Heart left ventricle (tissue), 13 donors: Measurements from ENCODE around the gene MYCL.

Experiments used
- CTCF ChIP-seq, 12 donors: fragments of 200-600 bp; sonication (generic) in 4 of 12; IDR thresholded peaks; one replicate each; pipeline versions ENCODE4 v1.5.0 to v1.8.0; 2018 to 2022; ENCODE audit warnings: antibody characterized with exemption in 12 of 12, mild to moderate bottlenecking in 5 of 12
- POLR2A ChIP-seq, 2 donors: fragments of 450-650 bp; IDR thresholded peaks; one replicate each; pipeline ENCODE4 v1.6.1; 2017; ENCODE audit warnings: antibody characterized with exemption in 2 of 2, mild to moderate bottlenecking in 2 of 2, moderate library complexity in 2 of 2
- donor health status: ischemic (EF 13 %, LVEDD 7.1; RV severe dilation, severe dysfunction).
- donor health status: DM: no; HTN: yes; CAD: no.
- donor health status: DM: no; HTN: no; CAD: no.
- donor health status: ischemic (EF 25% LVEDD 6.9; RV normal size, moderate dysfunction).
- donor health status: ischemic (EF 25% LVEDD 5.7; RV mildly dilated, moderate dysfunction).
- donor health status: ischemic (EF 35%, LVEDD 5.7; RV mildly dilated, moderate dysfunction).
- donor health status: nonischemic (EF 11% LVEDD 7.7; RV severe dilation, severe dysfunction).
- donor health status: DM: yes; HTN: yes; CAD: no.
- donor health status: PGD.
- donor health status: ischemic (EF 29% LVEDD 5.4; RV normal size, mild dysfunction).
- donor health status: nonischemic (EF 23%, LVEDD 6.1; RV moderate dilation, normal function).

DNA sequence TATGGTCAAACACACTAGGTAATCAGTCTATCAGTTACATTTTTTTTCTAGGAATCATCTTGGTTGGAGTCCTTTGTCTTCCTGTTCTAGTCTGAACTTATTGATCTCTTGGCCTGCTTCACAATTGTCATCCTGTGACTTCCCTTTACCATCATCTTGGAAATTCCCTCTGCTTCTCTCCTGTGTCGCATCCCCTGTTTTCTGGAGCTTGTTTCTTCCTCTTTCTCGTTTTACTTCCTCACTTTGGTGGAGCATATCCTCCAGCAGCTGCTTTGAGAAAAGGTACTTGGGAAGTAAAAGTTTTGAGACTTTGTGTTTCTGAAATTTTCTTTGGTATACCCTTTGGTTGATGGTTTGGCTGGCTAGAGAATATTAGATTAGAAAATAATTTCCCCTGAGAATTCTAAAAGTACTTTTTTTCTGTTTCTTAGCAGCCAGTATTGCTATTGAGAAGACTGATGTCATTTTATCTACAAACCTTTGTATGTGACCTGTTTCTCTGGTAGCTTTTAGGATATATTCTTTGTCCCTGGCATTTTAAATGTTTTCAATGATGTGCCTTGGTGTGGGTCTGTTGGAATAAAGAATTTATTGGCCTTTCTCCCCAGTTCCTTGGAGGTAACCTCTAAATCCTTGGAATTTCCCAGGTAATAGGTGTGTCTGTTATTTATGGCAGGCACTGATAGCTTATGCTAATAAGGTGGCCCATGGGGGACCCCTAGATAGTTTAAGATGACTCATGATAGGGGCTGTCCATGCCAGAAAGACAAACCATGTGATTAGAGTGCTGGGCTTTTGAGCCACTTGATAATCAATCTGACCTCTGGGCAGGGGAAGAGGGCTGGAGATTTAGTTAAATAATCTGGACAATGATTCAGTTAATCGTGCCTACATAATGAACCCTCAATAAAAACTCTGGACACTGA lies 6.1 kb upstream of the MYCL start:
- no peak for TF ChIP-seq CTCF (IDR thresholded peaks at IDR 0.05)
- TF ChIP-seq POLR2A (IDR thresholded peaks at IDR 0.05) = no peak
